Fibroblast of lung (primary cell): Measurements from ENCODE around the gene PPP1R3F.

Source experiments
- CTCF ChIP-seq, 2 donors: IDR thresholded peaks in 1 of 2; conservative IDR thresholded peaks in 1 of 2; 1 replicate in 1 of 2; 2 replicates in 1 of 2; pipeline ENCODE4 v1.5.1; 2011 to 2012; ENCODE audit warnings: low read length in 2 of 2, control low read depth in 1 of 2, inconsistent platforms in 1 of 2, low read depth in 1 of 2, mild to moderate bottlenecking in 1 of 2
- EZH2 ChIP-seq: IDR thresholded peaks from 2 replicates; pipeline ENCODE4 v1.5.1; 2012; ENCODE audit warnings: low read length, control low read depth, mild to moderate bottlenecking; ENCODE audit errors: missing control alignments

GRCh38 chrX:49282647-49283011 is 13.0 kb downstream of the PPP1R3F start:
- TF ChIP-seq CTCF (conservative IDR thresholded peaks at IDR 0.05 in 1 of 2, IDR thresholded peaks at IDR 0.05 in 1 of 2; ENCODE audit: low read depth in 1 of 2, low read length in 2 of 2) (peak in 1 of 2 donors; percentile 45), EZH2 (no peak)
